Thyroid gland (tissue), 4 donors: ENCODE measurements around the gene ITGA11.

Source experiments
- POLR2A ChIP-seq, 2 donors: fragments of 450-650 bp; IDR thresholded peaks; one replicate each; pipeline ENCODE4 v1.6.1; 2017; ENCODE audit warnings: antibody characterized with exemption in 2 of 2, mild to moderate bottlenecking in 2 of 2, moderate library complexity in 1 of 2
- TF ChIP-seq, protein P1 (sequence below), 6 experiments: fragments of 200-600 bp in 3 of 6; fragments of 450-650 bp in 3 of 6; sonication (generic) in 3 of 6; IDR thresholded peaks; one replicate each; pipeline ENCODE4 v1.5.1; 2016 to 2019; ENCODE audit warnings: antibody characterized with exemption in 6 of 6, mild to moderate bottlenecking in 2 of 6, inconsistent platforms in 1 of 6, moderate library complexity in 1 of 6

DNA sequence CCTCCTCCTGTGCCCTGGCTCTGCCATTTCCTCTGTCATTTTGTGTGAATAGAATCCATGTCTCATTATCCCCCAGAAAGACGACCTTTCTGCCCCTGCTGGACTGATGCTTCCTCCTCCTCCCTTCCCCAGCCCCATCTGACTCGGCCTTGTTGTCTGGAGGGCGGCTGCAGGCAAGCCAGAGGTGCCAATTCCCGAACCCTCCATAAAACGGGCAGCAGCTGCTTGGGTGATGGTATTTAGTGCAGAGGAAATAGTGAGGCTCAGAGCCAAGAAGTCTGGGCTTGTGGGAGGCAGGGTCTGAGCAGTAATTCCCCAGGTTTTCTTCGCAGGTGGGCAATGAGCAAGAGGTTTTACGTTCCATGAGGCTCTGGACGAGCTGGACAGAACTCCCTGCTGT, 71.2 kb downstream of the ITGA11 start:
- TF ChIP-seq POLR2A (IDR thresholded peaks at IDR 0.05) = no peak
- TF ChIP-seq, protein P1, sequence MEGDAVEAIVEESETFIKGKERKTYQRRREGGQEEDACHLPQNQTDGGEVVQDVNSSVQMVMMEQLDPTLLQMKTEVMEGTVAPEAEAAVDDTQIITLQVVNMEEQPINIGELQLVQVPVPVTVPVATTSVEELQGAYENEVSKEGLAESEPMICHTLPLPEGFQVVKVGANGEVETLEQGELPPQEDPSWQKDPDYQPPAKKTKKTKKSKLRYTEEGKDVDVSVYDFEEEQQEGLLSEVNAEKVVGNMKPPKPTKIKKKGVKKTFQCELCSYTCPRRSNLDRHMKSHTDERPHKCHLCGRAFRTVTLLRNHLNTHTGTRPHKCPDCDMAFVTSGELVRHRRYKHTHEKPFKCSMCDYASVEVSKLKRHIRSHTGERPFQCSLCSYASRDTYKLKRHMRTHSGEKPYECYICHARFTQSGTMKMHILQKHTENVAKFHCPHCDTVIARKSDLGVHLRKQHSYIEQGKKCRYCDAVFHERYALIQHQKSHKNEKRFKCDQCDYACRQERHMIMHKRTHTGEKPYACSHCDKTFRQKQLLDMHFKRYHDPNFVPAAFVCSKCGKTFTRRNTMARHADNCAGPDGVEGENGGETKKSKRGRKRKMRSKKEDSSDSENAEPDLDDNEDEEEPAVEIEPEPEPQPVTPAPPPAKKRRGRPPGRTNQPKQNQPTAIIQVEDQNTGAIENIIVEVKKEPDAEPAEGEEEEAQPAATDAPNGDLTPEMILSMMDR (IDR thresholded peaks at IDR 0.05) = no peak
